Spleen (tissue), 11 donors: ENCODE data around the gene ARMC9. TPM values are rescaled to one million over a fixed set of nuclear protein-coding genes. Genes with fewer than 3 reads are reported as not detected.

Source experiments
- DNase-seq: peaks from one replicate; pipeline ENCODE4 v3.0.0-alpha.2; 2020
- H3K27ac ChIP-seq, 8 donors: fragments of 200-600 bp; sonication (generic) in 7 of 8; 1 replicate in 4 of 8; 2 replicates in 4 of 8; pipeline versions ENCODE4 v1.5.0 to v1.8.0; 2016 to 2021; ENCODE audit warnings: inconsistent platforms in 4 of 8, mild to moderate bottlenecking in 4 of 8, moderate library complexity in 1 of 8
- H3K27me3 ChIP-seq, 7 donors: fragments of 200-600 bp; sonication (generic) in 6 of 7; replicated peaks in 1 of 7; 1 replicate in 4 of 7; 2 replicates in 3 of 7; pipeline versions ENCODE4 v1.5.0 to v1.8.0; 2016 to 2021; ENCODE audit warnings: inconsistent platforms in 3 of 7, mild to moderate bottlenecking in 1 of 7
- H3K36me3 ChIP-seq, 6 donors: fragments of 200-600 bp; sonication (generic) in 5 of 6; 1 replicate in 4 of 6; 2 replicates in 2 of 6; pipeline versions ENCODE4 v1.5.0 to v1.8.0; 2016 to 2021; ENCODE audit warnings: inconsistent platforms in 2 of 6
- H3K4me1 ChIP-seq, 6 donors: fragments of 200-600 bp; sonication (generic) in 5 of 6; 1 replicate in 3 of 6; 2 replicates in 3 of 6; pipeline versions ENCODE4 v1.5.0 to v1.8.0; 2016 to 2021; ENCODE audit warnings: inconsistent platforms in 3 of 6
- H3K4me3 ChIP-seq, 8 donors: fragments of 200-600 bp; sonication (generic) in 7 of 8; 1 replicate in 4 of 8; 2 replicates in 4 of 8; pipeline versions ENCODE4 v1.5.0 to v1.8.0; 2016 to 2021; ENCODE audit warnings: inconsistent platforms in 4 of 8, mild to moderate bottlenecking in 4 of 8, moderate library complexity in 2 of 8
- H3K9me3 ChIP-seq, 8 donors: fragments of 200-600 bp; sonication (generic) in 7 of 8; 1 replicate in 4 of 8; 2 replicates in 4 of 8; pipeline versions ENCODE4 v1.5.0 to v1.8.0; 2016 to 2021; ENCODE audit warnings: inconsistent platforms in 4 of 8
- CTCF ChIP-seq, 11 experiments: fragments of 200-600 bp in 7 of 11; fragments of 450-650 bp in 4 of 11; sonication (generic) in 4 of 11; IDR thresholded peaks in 8 of 11; conservative IDR thresholded peaks in 3 of 11; 1 replicate in 7 of 11; 2 replicates in 4 of 11; pipeline versions ENCODE4 v1.4.0 to v1.8.0; 2016 to 2021; ENCODE audit warnings: antibody characterized with exemption in 11 of 11, inconsistent platforms in 4 of 11, mild to moderate bottlenecking in 1 of 11
- POLR2A ChIP-seq, 3 donors: fragments of 450-650 bp; IDR thresholded peaks; one replicate each; pipeline ENCODE4 v1.5.1; 2017; ENCODE audit warnings: antibody characterized with exemption in 3 of 3, mild to moderate bottlenecking in 1 of 3
- POLR2AphosphoS5 ChIP-seq, 3 donors: sonication (generic); formaldehyde crosslinking; IDR thresholded peaks; one replicate each; pipeline ENCODE4 v1.5.1; 2017; ENCODE audit warnings: antibody characterized with exemption in 3 of 3
- WGBS, 5 donors: extraction: QIAGEN DNeasy Blood & Tissue Kit in 3 of 5; methylation state at CpG; one replicate each; pipeline versions ENCODE4 v1.1.5 to v1.1.7; 2013 to 2018; 5-methylcytosine and 5-hydroxymethylcytosine counted together
- intact Hi-C: fragments of 100-400 bp; cut with DNase I; formaldehyde crosslinking; loops from one replicate; pipeline ENCODE4 v1.15.0; 2023; ENCODE audit warnings: low total_unique reads
- polyA plus RNA-seq, 3 donors: library from polyadenylated mRNA; stranded (reverse); fragments of 200-250 nt; gene quantifications; one replicate each; pipeline ENCODE4 v1.2.1, GENCODE V29; 2013
- total RNA-seq, 7 donors: library from RNA; depleted of rRNA in 3 of 7; stranded (reverse); fragments of >200 nt in 3 of 7; fragmentation: NEBNext Ultra II Directional in 4 of 7; extraction: Animal tissue kit (Norgen Biotek cat#: 25700) in 4 of 7; gene quantifications; one replicate each; pipeline versions ENCODE4 v1.1.0 to v1.2.1, GENCODE V29; 2016 to 2021
- donor health status: healthy with polysubstance abuse.
- donor health status: DM: no; HTN: no; CAD: no; lungs with moderate emphysema.
- donor health status: DM: no; HTN: no; CAD: no.
- donor health status: Bipolar disorder and iron deficiency.
- donor health status: healthy.
- donor health status: DM: no; HTN: no; CAD: no.
- donor health status: DM: yes; HTN: yes; CAD: no.

The ARMC9 gene
- total and polyA plus RNA-seq, 10 donors: 0.83 to 8.9 (median 4.7) TPM

- 72 to 100% (median 81%) methylated on average over 1 to 7 of the region's 7 CpGs for WGBS, 5 donors
- H3K27ac ChIP-seq: no peak overlapping the region
These were observed 12.1 kb upstream of the ARMC9 start for GRCh38 chr2:231186325-231186724.

GRCh38 chr2:231187736-231188505 lies 10.5 kb upstream of the ARMC9 start:
- DNase-seq: no peak
- intact Hi-C loops: no loop called here
- H3K27ac ChIP-seq: peak overlapping the region in 3 of 8 donors; percentile 38 to 51 (median 43)
- no peak overlapping the region for H3K4me3 ChIP-seq
- no peak for TF ChIP-seq CTCF (IDR thresholded peaks at IDR 0.05 in 8 of 11, conservative IDR thresholded peaks at IDR 0.05 in 3 of 11)
- no peak for TF ChIP-seq POLR2AphosphoS5 (IDR thresholded peaks at IDR 0.05)
- H3K9me3 ChIP-seq: no peaks in the 10 kb centered on the region
- WGBS, 5 donors: 73 to 82% (median 78%) methylated on average over 18 of the region's 18 CpGs
- H3K27me3 ChIP-seq: peaks cover 0 to 27% (median 6%) of the 10 kb centered on the region in 7 donors
- H3K36me3 ChIP-seq: no peaks in the 10 kb centered on the region
- H3K4me1 ChIP-seq: peaks cover 0 to 55% (median 27%) of the 10 kb centered on the region in 6 donors

More at GRCh38 chr2:231186325-231186724, 12.1 kb upstream of the ARMC9 start:
- Histone ChIP-seq H3K4me3 (no peak overlapping the region), H3K9me3 (no peaks in the 10 kb centered on the region), H3K4me1 (peaks cover 11 to 68% (median 36%) of the 10 kb centered on the region in 6 donors), H3K27me3 (peaks cover 0 to 19% (median 6%) of the 10 kb centered on the region in 7 donors), H3K36me3 (no peaks in the 10 kb centered on the region)
- intact Hi-C loops: no loop called here
- no peak for DNase-seq
- TF ChIP-seq POLR2AphosphoS5 (IDR thresholded peaks at IDR 0.05) (no peak), CTCF (IDR thresholded peaks at IDR 0.05 in 8 of 11, conservative IDR thresholded peaks at IDR 0.05 in 3 of 11) (no peak), POLR2A (IDR thresholded peaks at IDR 0.05) (no peak)

GRCh38 chr2:231188506-231189170 lies 9.8 kb upstream of the ARMC9 start:
- Histone ChIP-seq H3K27ac (peak overlapping the region in 3 of 8 donors; percentile 82 to 87 (median 83)), H3K4me3 (no peak overlapping the region), H3K36me3 (no peaks in the 10 kb centered on the region), H3K9me3 (no peaks in the 10 kb centered on the region), H3K27me3 (peaks cover 0 to 27% (median 6%) of the 10 kb centered on the region in 7 donors), H3K4me1 (peaks cover 0 to 54% (median 27%) of the 10 kb centered on the region in 6 donors)
- WGBS, 5 donors: 83 to 97% (median 90%) methylated on average over 6 of the region's 6 CpGs
- TF ChIP-seq POLR2A (IDR thresholded peaks at IDR 0.05) (no peak), CTCF (IDR thresholded peaks at IDR 0.05 in 8 of 11, conservative IDR thresholded peaks at IDR 0.05 in 3 of 11) (no peak)
- intact Hi-C loops: no loop called here
- DNase-seq: no peak

GRCh38 chr2:231189171-231189530 lies 9.3 kb upstream of the ARMC9 start:
- no peak for DNase-seq
- Histone ChIP-seq H3K4me1 (peaks cover 0 to 54% (median 25%) of the 10 kb centered on the region in 6 donors), H3K9me3 (no peaks in the 10 kb centered on the region), H3K27ac (peak overlapping the region in 5 of 8 donors; percentile 82 to 87 (median 85)), H3K4me3 (no peak overlapping the region), H3K36me3 (no peaks in the 10 kb centered on the region), H3K27me3 (peaks cover 0 to 27% (median 6%) of the 10 kb centered on the region in 7 donors)
- intact Hi-C loops: no loop called here
- WGBS, 5 donors: 89 to 95% (median 95%) methylated on average over 8 of the region's 8 CpGs
- TF ChIP-seq POLR2AphosphoS5 (IDR thresholded peaks at IDR 0.05) (no peak), POLR2A (IDR thresholded peaks at IDR 0.05) (no peak), CTCF (IDR thresholded peaks at IDR 0.05 in 8 of 11, conservative IDR thresholded peaks at IDR 0.05 in 3 of 11) (no peak)
